Measurements from ENCODE around the gene MCCC2. TPM values are rescaled to one million over a fixed set of nuclear protein-coding genes. Genes with fewer than 3 reads are reported as not detected.
A peak's percentile ranks its signal among the peaks of the same experiment; 100 is the strongest.
"Not testable (repeated sequence)": the region's sequence is repeated elsewhere in the genome, so short reads cannot be mapped to it uniquely, and the experiment has no call there.

The MCCC2 gene
- total RNA-seq, 1 donor from 2014 or later, result 86.2 TPM

- ATAC-seq, result no peak
- DNase-seq (ENCODE audit: low spot score), result no peak
Measured at GRCh38 chr5:71596169-71596568, 9.0 kb downstream of the MCCC2 start.

GRCh38 chr5:71597001-71597400 is 9.9 kb downstream of the MCCC2 start:
- no peak for DNase-seq (ENCODE audit: low spot score)
- no peak for ATAC-seq

GRCh38 chr5:71600783-71601182 is 13.6 kb downstream of the MCCC2 start:
- peak; percentile 11 for ATAC-seq
- no peak for DNase-seq (ENCODE audit: low spot score)

GRCh38 chr5:71601222-71602026 is 14.3 kb downstream of the MCCC2 start:
- ATAC-seq, result peak; percentile 99
- peak; percentile 63 for DNase-seq (ENCODE audit: low spot score)

GRCh38 chr5:71609916-71610315 is 22.8 kb downstream of the MCCC2 start:
- DNase-seq (ENCODE audit: low spot score); ATAC-seq: not testable (repeated sequence)

- DNase-seq (ENCODE audit: low spot score), result no peak
- no peak for ATAC-seq
Measured at GRCh38 chr5:71615809-71616208, 28.7 kb downstream of the MCCC2 start.

- ATAC-seq, result no peak
- no peak for DNase-seq (ENCODE audit: low spot score)
Measured at GRCh38 chr5:71620630-71621029, 33.5 kb downstream of the MCCC2 start.

- DNase-seq (ENCODE audit: low spot score) (no peak), ATAC-seq (no peak)
Measured at GRCh38 chr5:71621268-71621667, 34.1 kb downstream of the MCCC2 start.

- ATAC-seq, result no peak
- no peak for DNase-seq (ENCODE audit: low spot score)
Measured at GRCh38 chr5:71621741-71622140, 34.6 kb downstream of the MCCC2 start.

- DNase-seq (ENCODE audit: low spot score) (no peak), ATAC-seq (no peak)
Measured at GRCh38 chr5:71623221-71623794, 36.2 kb downstream of the MCCC2 start.

GRCh38 chr5:71629950-71630349 is 42.8 kb downstream of the MCCC2 start:
- DNase-seq (ENCODE audit: low spot score) (no peak), ATAC-seq (no peak)

- DNase-seq (ENCODE audit: low spot score) (no peak), ATAC-seq (no peak)
Measured at GRCh38 chr5:71631070-71631469, 43.9 kb downstream of the MCCC2 start.

- no peak for DNase-seq (ENCODE audit: low spot score)
- ATAC-seq, result no peak
Measured at GRCh38 chr5:71632168-71632567, 45.0 kb downstream of the MCCC2 start.

GRCh38 chr5:71633255-71634155 is 46.4 kb downstream of the MCCC2 start:
- DNase-seq (ENCODE audit: low spot score), result no peak
- no peak for ATAC-seq

GRCh38 chr5:71637133-71637532 is 50.0 kb downstream of the MCCC2 start:
- no peak for DNase-seq (ENCODE audit: low spot score)
- ATAC-seq, result no peak

- no peak for ATAC-seq
- no peak for DNase-seq (ENCODE audit: low spot score)
Measured at GRCh38 chr5:71640408-71640807, 53.3 kb downstream of the MCCC2 start.

- ATAC-seq (no peak), DNase-seq (ENCODE audit: low spot score) (no peak)
Measured at GRCh38 chr5:71645030-71645429, 57.9 kb downstream of the MCCC2 start.

- not testable (repeated sequence) for ATAC-seq; DNase-seq (ENCODE audit: low spot score)
Measured at GRCh38 chr5:71650940-71651339, 63.8 kb downstream of the MCCC2 start.

GRCh38 chr5:71651579-71651978 is 64.4 kb downstream of the MCCC2 start:
- DNase-seq (ENCODE audit: low spot score) (no peak), ATAC-seq (no peak)

GRCh38 chr5:71652349-71652748 is 65.2 kb downstream of the MCCC2 start:
- DNase-seq (ENCODE audit: low spot score) (no peak), ATAC-seq (no peak)

GRCh38 chr5:71652803-71653543 is 65.8 kb downstream of the MCCC2 start:
- no peak for ATAC-seq
- DNase-seq (ENCODE audit: low spot score), result no peak

Data from left lobe of liver (tissue), 2 donors.